ENCODE measurements around the gene GPC3. TPM values are rescaled to one million over a fixed set of nuclear protein-coding genes. Genes with fewer than 3 reads are reported as not detected.
"Not testable (repeated sequence)": the region's sequence is repeated elsewhere in the genome, so short reads cannot be mapped to it uniquely, and the experiment has no call there.

GPC3 gene
- 100 to 1,000 TPM; 333 to 857 (median 404) TPM for polyA plus RNA-seq (ENCODE audit: insufficient read length in 10 of 10)
- long read RNA-seq, donor 1, transcript GPC3-201 (8 exons, 2,568 nt): major isoform, 106 of 198 reads
- long read RNA-seq, donor 1, partial matches to known transcripts: 91 of 198 reads
- long read RNA-seq, donor 1, other reads (novel, unspliced or antisense): 0 of 198 reads
- long read RNA-seq, donor 2, transcript GPC3-201 (8 exons, 2,568 nt): major isoform, 82 of 149 reads
- long read RNA-seq, donor 2, partial matches to known transcripts: 66 of 149 reads
- long read RNA-seq, donor 2, other reads (novel, unspliced or antisense): 0 of 149 reads
- long read RNA-seq, donor 3: 0 reads
- long read RNA-seq, donor 4, transcript GPC3-201 (8 exons, 2,568 nt): major isoform, 92 of 192 reads
- long read RNA-seq, donor 4, partial matches to known transcripts: 93 of 192 reads
- long read RNA-seq, donor 4, other reads (novel, unspliced or antisense): 5 of 192 reads
- long read RNA-seq, donor 5, transcript GPC3-201 (8 exons, 2,568 nt): major isoform, 153 of 342 reads
- long read RNA-seq, donor 5, partial matches to known transcripts: 179 of 342 reads
- long read RNA-seq, donor 5, other reads (novel, unspliced or antisense): 9 of 342 reads
- long read RNA-seq, donor 6, transcript GPC3-201 (8 exons, 2,568 nt): major isoform, 128 of 268 reads
- long read RNA-seq, donor 6, partial matches to known transcripts: 139 of 268 reads
- long read RNA-seq, donor 6, other reads (novel, unspliced or antisense): 0 of 268 reads
- long read RNA-seq, donor 7, transcript GPC3-201 (8 exons, 2,568 nt): major isoform, 87 of 181 reads
- long read RNA-seq, donor 7, partial matches to known transcripts: 93 of 181 reads
- long read RNA-seq, donor 7, other reads (novel, unspliced or antisense): 0 of 181 reads
- long read RNA-seq, donor 8, transcript GPC3-201 (8 exons, 2,568 nt): major isoform, 107 of 297 reads
- long read RNA-seq, donor 8, partial matches to known transcripts: 190 of 297 reads
- long read RNA-seq, donor 8, other reads (novel, unspliced or antisense): 0 of 297 reads
- long read RNA-seq, donor 9, transcript GPC3-201 (8 exons, 2,568 nt): major isoform, 20 of 34 reads
- long read RNA-seq, donor 9, partial matches to known transcripts: 14 of 34 reads
- long read RNA-seq, donor 9, other reads (novel, unspliced or antisense): 0 of 34 reads

DNA sequence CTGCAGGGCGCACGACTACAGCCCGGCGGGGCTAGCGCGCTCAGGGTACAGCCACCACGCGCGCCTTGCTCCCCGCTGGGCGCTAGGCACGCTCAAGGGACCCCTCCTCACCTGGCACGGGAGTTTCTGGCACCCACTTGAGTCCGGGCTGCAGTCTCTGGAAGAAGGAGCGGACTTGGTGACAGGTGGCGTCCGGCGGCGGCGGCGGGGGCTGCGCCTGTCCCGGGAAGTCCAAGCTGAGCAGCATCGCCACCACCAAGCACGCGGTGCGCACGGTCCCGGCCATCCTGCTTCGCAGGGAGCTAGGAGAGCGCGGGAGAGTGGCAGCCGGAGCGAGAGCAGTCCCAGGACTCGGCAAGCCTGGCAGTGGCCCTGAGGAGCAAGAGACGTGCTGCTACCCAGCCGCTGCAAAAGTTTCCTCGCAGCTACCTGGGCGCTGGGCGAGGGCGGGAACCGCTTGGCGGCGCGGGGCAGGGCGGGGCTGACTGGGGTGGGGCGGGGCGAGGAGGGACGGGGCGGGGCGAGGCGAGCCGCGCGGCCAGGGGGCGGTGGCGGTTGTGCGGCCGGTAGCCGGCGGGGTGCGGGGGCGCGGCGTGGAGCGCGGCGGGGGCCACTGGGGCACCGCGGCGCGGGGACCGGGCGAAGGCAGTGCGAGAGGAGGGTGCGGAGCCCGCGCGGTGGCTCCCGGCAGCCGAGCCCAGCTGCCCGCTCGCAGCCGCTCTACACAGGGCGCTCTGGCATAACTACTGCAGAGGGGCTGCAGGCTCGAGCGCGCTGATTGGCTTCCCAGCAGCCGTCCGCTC, at the start of gene GPC3:
Gene GPC3, minus strand, starts transcription at position 431 of the 803 bp plus-strand sequence.
- peak in 1 of 3 donors; percentile 86 for DNase-seq

DNA sequence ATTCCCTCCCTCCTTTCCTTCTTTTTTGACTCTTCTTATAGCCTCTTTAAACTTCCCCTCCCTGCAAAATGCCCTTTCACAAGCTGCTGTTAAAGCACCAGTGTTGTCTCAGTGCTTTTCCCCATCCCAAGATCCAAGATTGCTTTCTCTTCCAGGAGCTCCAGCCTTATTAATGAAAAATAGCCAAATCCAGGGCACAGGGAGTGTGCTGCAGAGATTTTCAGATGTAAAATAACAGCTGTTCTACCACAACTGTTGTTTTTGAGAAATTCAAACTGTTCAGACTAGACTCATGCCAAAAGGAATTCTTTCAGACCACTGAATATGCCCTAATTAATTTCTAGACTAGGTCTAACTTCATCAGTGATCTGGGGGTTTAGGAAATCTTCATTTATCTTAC, 47.0 kb upstream of the GPC3 start:
- DNase-seq: no peak

DNA sequence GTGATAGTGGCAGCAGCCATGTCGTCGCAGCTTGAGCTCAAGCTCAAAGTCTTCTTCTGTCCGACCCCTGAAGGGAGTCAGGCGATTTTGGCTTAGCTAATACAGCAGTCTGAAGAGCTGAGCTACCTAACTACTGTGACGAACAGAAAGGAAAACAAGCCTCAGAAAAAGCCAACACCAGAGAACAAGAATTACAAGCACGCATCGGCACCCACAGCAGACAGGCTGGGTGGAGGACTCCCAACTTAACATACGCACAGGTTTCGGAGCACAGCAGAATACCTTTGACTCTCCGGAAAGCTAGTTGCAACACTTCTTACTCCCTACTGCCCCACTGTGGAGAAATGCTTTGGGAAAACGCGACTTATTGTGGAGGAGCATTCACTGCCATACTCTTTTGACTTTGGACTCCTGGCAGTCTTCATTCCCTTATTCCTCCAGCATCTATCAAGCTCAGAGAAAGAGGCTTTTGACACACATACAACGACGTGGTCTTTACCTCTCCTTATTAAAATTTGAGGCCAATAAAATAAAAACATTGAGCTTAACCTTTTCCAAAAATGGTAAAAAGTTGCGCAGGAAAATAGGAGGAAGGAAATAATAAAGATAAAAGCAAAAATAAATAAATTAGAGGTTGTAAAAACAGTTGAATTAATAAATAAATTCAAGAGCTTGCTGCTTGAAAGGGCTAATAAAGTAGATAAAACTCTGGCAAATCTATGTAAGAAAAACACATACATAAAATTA, 41.3 kb upstream of the GPC3 start:
- peak; percentile 43 to 84 (median 67) for DNase-seq

DNA sequence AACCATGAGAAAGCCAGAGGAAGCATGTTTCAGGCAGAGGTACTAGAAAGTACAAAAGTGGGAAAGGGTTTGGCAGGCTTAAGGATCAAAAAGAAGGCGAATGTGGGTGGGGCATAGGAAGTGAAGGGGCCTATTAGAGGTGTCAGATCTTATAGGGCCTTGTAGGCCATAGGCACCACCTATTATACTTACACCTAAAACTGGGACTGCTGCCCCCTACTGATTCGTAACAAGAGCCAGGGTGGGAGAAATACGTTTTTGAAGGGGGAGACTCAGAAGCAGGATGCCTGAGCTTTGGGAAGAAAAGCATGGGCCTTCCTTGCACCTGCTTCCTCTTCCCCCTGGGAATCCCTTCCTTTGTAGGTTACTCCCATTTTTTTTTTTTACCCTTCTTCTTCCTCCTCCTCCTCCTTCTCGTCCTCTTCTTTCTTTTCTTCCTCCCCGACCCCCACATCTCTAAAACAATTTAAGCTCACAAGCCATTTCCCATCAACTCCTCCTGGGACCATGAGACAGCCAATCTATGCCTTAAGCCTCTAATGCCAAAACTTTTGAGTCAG, 40.7 kb upstream of the GPC3 start:
- no peak for DNase-seq

DNA sequence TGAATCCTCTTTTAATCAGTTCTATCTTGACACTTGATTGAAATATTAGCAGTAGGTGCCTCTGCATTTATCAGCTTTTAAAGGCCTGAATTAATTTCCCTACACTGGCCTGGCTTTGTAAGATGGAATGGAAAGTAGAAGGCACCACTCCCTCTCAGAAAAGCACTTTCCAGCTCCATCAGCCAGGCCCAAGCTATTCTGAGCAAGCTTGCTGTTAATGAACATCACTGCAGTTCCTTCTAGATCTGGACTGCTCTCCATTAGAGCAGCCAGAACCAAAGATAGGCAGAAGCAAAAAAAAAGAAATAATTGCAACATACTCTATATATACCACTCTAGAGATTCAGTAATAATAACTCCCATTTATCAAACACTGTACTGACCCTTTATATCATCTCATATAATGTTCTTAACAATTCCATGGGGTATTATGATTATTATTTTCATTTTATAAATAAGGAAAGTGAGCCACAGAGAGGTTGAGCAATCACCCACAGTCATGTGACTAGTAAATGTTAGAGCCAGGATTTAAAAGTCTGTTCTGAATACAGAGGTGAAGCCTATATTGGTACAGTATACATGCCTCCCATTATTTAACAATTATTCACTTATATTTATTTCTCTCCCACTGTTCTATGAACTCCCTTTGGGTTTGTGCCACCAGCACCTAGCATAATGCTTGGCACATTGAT, 39.4 kb upstream of the GPC3 start:
- DNase-seq: peak in 1 of 3 donors; percentile 41

DNA sequence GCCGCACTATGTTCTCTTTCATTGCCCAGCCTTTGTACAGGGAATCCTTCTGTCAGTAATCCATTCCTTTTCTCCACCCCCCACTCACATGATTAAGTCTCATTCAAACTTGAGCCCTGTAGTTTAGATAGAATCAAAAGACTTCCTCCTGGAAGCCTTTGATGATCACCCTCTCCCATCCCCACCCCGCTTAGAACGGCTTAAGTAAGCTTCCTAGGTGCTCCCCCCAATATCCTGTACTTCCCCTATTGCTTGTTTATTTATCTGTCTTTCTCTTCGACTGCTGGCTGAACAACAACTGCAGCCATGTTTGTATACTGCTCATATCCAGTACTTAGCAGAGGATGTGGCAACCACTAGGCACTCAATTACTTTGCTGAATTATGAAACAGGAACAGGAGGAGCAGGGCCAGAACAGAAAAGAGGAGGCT, 38.5 kb upstream of the GPC3 start:
- DNase-seq: no peak

DNA sequence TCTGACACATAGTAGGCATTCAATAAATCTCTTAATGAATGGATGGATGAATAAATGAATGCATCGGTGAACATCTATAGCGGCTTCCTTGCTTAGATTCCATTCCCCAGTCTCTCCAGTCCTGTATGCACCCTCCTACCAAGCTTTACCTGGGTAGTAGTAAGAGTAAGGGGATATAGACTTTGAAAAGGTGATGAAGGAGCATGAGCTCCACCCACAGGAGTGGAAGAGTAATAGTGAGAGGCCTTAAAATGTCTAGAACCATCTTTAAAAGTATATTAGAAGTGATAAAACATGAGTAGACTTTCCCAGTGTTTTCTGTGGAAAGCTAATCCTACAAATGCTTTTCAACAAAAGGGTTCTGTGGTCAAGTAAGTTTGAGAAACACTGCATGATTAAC, 35.5 kb upstream of the GPC3 start:
- DNase-seq: no peak

DNA sequence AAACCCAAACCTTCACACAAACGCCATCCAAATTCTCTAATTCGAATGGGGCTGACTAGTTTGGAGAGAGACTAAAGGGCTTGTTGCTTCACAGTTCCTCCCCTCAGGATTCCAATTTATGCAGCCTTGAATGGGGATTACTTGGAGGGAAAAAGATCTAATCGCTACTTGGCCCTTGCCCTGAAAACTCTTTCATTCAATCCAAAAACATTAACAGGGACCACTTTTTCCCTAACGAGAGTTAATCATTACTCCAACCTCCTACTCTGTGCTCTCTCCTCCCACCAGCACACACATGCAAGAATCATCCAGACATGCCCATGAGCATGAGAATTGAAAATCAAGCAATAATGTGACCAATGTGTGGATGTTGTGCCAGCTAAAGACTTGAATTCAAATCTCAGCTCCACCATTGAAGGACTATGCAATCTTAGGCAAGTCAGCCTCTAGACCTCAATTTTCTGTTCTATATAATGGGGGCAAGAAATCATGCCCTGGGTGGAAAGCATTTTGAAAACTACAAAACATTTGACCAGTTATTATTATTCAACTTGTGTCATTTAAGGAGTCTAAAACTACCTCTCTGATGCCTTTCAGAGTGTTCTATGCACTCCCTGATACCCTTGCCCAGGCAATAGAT, 34.3 kb upstream of the GPC3 start:
- no peak for DNase-seq

DNA sequence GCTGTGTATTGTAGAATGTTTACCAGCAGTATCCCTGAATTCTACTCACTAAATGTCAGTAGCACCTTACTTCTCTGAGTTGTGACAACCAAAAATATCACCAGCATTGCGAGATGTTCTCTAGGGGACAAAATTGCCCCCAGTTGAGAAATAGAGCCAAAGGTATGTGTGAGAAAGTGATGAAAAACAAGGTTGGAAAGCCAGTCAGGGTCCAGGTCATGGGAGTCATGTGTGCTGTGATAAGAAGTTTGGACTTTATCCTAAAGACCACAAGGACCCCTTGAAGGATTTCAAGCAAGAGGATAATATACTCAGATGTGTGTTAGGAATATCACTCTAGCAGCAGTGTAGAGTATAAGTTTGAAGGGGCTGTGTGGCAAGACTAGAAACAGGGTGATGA, 30.9 kb upstream of the GPC3 start:
- DNase-seq: not testable (repeated sequence)

DNA sequence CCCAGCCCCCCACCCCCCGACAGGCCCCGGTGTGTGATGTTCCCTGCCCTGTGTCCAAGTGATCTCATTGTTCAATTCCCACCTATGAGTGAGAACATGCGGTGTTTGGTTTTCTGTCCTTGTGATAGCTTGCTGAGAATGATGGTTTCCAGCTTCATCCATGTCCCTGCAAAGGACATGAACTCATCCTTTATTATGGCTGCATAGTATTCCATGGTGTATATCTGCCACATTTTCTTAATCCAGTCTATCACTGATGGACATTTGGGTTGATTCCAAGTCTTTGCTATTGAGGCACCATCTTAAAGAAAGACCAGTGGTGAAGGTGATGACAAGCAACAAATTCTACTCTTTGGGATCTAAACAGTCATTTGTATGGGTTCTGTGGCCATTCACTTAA, 30.1 kb upstream of the GPC3 start:
- not testable (repeated sequence) for DNase-seq

DNA sequence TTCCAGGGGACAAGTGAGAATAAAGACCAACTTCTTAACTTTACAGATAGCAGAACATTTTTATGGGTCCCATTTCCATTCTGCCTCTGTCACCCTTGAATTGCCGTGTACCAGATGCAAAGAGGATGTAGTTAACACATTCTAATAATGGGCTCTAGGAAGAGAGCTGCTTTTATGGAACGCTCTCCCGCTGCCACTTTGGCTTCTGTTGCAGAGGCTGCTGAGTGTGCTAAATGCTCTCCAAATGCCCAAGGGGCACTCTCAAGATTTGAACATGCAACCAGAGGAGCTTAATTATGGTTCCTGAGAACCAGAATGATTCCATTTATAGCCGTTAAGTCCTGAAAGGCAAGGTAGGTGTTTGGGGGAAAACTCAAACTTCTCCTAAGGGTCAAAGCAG, 28.1 kb upstream of the GPC3 start:
- no peak for DNase-seq

DNA sequence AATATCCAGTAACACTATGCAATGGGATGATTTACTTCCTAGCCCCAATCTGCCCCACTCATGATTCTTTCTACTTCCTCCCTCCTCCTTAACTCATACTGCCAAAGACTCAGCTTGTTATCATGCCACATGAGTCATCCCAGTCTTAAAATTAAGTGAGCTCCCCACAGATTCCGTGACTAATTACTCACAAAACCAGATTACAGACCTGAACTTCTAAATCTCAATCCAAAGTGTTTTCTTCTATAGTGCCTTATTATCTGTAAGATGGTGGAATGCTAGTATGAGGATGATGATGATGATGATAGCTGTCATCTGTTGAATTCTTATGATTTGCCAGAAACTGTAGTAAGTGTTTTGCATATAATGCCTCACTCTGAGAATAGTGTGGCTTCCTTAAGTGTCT, 27.7 kb upstream of the GPC3 start:
- peak in 1 of 3 donors; percentile 19 for DNase-seq

DNA sequence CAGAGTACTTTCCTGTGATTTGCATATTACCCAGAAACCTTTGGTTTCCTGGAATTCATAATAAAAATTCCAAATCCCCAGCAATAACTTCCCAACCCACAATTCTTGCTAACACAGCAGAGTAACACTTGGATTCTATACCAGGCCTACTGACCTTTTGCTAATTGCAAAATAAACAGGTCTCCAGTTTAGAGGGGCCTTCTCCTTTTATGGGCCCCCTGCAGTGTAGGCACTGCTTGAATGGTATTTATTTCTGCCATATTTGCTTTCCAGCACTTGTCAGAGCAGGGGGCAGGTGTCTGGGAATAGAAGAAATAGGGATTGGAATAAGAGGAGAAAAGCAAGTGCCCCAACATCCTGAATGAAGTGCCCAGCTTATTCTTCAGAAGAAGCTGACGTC, 25.3 kb upstream of the GPC3 start:
- no peak for DNase-seq

DNA sequence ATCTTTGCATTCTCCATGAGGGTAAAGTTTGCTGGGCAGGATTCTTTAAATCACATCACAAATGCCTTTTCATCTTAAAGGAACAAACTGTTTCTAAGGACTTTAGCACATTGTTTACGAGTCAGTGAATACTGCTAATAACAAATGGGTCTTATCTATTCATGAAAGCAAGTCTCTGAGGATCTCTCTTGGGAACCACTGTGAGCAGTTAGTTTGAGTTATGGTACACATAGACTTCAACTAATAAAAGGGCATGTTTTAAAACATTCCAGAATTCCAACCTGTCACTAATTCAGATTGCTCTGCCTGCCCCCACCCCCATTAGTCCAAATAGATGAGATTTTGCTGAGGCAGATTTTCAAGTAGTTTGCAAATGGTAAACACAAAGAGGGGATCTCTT, 22.3 kb upstream of the GPC3 start:
- no peak for DNase-seq

DNA sequence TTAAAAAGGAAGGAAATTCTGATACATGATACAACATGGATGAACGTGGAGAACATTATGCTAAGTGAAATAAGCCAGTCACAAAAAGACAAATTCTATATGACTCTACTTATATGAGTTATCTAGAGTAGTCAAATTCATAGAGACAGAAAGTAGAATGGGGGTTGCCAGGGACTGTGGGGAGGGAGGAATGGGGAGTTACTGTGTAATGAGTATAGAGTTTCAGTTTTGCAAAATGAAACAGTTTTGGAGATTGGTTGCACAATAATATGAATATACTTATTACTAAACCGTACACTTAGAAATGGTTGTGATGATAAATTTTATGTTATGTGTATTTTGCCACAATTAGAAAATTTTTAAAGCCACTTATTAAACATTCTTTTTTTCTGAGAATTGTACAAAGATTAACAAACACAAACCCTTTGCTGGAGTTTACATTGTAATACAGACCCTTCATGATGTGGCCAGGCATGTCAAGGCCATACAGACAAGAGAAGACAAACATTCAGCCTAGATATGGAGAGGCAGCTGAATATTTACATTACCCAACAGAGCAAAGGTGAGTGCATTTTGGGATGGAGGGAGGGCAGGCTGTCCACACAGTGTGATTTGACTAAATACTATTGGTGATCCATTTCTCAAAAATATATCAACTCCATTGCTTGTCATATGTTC, 21.2 kb upstream of the GPC3 start:
- DNase-seq: no peak

DNA sequence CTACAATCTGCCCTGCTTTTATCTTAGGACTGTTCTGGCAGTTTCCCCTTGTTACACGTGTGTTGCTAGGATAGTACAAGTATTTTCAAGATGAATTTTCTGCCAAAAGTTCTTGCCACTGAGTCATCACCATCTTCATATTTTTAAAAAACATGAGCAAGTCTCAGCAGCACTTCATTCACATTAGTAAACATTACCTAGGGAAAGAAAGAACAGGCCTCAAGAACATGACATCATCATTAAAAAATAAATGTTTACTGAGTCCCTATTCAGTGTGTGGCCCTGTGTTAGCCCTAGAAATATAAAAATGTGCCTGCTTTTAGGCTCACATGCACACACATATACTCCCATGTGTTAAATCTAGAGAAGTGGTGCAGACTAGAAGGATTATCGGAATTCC, 18.7 kb upstream of the GPC3 start:
- peak in 2 of 3 donors; percentile 49 to 63 for DNase-seq

DNA sequence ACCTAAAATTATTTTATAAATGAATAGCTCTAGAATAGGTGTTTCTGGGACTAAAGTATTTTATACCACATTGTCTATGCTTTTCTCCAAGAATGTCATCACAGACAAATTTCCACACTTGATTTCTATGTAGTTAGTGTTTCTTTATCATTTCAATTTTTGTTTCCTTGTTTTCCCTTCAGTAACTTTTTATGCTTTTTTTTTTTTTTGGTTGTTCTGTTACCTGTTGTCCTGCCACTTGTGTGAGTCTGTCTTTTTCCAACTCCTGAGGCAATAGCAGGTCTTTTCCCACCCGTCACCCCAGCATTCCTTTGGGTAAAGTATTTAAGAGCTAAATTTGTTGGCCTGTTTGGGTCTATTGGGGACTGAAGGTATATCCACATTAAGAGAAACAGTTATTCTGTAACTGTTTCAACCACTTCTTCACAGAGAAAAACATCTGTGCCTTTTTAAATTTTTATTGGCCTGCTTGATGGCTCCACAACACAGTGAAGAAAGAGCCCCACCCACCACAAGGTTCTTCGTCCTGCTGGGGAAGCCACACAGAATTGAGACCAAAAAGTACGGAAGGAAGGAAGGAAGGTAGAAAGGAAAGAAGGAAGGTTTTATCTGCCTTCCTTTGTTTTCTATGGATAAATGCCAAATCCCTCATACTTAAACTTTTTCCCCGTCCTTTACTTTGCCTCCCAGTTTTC, 17.7 kb upstream of the GPC3 start:
- DNase-seq: no peak
